Pancreas (tissue), 10 donors: ENCODE measurements around the gene STARD9. TPM values are rescaled to one million over a fixed set of nuclear protein-coding genes. Genes with fewer than 3 reads are reported as not detected.

Experiments used
- ATAC-seq, 4 donors: fragments of 200-7000 bp; cut with Tn5 transposase; one replicate each; pipeline versions ENCODE4 v1.8.0 to v1.9.1; 2020; ENCODE audit warnings: mild to moderate bottlenecking in 4 of 4, moderate library complexity in 4 of 4
- DNase-seq, 6 donors: peaks; one replicate each; pipeline ENCODE4 v3.0.0-alpha.2; 2020
- FAIRE-seq: peaks from 2 replicates; lab custom pipeline; 2012; peaks lifted over from hg19 to GRCh38; lab: Jason Lieb, UNC
- H3K27ac ChIP-seq, 4 donors: fragments of 200-600 bp; sonication (generic); 1 replicate in 3 of 4; 2 replicates in 1 of 4; pipeline versions ENCODE4 v1.5.0 to v1.8.0; 2020
- H3K27me3 ChIP-seq, 4 donors: fragments of 200-600 bp; one replicate each; pipeline ENCODE4 v1.8.0; 2021
- H3K36me3 ChIP-seq, 3 donors: fragments of 200-600 bp; sonication (generic) in 1 of 3; one replicate each; pipeline versions ENCODE4 v1.5.0 to v1.8.0; 2020 to 2021
- H3K4me1 ChIP-seq, 3 donors: fragments of 200-600 bp; one replicate each; pipeline ENCODE4 v1.8.0; 2021
- H3K4me3 ChIP-seq, 4 donors: fragments of 200-600 bp; sonication (generic) in 2 of 4; one replicate each; pipeline versions ENCODE4 v1.5.0 to v1.8.0; 2020 to 2021
- H3K9me3 ChIP-seq, 4 donors: fragments of 200-600 bp; one replicate each; pipeline ENCODE4 v1.8.0; 2021
- WGBS, 2 donors: extraction: QIAGEN DNeasy Blood & Tissue Kit; methylation state at CpG; one replicate each; pipeline ENCODE4 v1.1.7; 2013; 5-methylcytosine and 5-hydroxymethylcytosine counted together
- intact Hi-C, 3 donors: fragments of 100-400 bp; cut with DNase I; formaldehyde crosslinking; loops; one replicate each; pipeline versions ENCODE4 v1.11.1 to v1.14.2; 2022
- polyA plus RNA-seq, 2 donors: library from polyadenylated mRNA; stranded (reverse); fragments of 200-250 nt; gene quantifications; one replicate each; pipeline ENCODE4 v1.2.3, GENCODE V29; 2013
- total RNA-seq, 6 donors: library from RNA; stranded (reverse); fragmentation: NEBNext Ultra II Directional in 4 of 6; extraction: Animal tissue kit (Norgen Biotek cat#: 25700) in 4 of 6; gene quantifications; one replicate each; pipeline versions ENCODE4 v1.2.1 to v1.2.4, GENCODE V29; 2021 to 2023
- TF ChIP-seq, protein P1 (sequence below), 4 donors: fragments of 200-600 bp; sonication (generic) in 3 of 4; IDR thresholded peaks; one replicate each; pipeline versions ENCODE4 v1.5.0 to v1.8.0; 2021; ENCODE audit warnings: antibody characterized with exemption in 4 of 4
- donor health status: healthy with polysubstance abuse.
- donor health status: DM: no; HTN: no; CAD: no; lungs with moderate emphysema.
- donor health status: DM: no; HTN: no; CAD: no.
- donor health status: control.
- donor health status: control.
- donor health status: Bipolar disorder and iron deficiency.
- donor health status: DM: yes; HTN: yes; CAD: no.
- donor health status: DM: no; HTN: no; CAD: no.
- donor health status: DM: no; HTN: no; CAD: no.
- donor health status: DM: yes; HTN: yes; CAD: no.

STARD9 gene
- total and polyA plus RNA-seq, 8 donors: 0.44 to 3.0 (median 1.3) TPM

DNA sequence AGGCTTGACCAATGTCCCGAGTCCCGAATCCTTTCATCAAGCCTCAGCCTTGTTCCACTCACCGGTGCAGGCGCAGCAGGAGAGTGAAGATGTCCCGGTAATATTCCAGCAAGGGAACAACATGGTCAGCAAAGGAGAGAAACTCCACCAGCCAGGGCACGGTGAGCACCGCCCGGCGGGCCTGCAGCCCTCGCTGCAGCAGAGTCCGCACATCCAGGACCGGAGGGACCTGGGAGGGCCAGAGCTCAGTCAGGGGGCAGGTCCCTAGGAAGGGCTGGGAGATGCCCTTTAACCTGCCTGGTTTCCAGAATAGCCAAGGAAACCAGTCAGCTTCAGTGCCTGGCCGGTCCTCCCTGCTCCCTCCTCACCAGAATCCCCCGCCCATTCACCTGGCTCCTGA is 155.1 kb downstream of the STARD9 start:
- Histone ChIP-seq H3K27me3 (no peaks in the 10 kb centered on the region), H3K4me1 (no peaks in the 10 kb centered on the region), H3K27ac (no peak overlapping the region), H3K4me3 (no peak overlapping the region), H3K9me3 (no peaks in the 10 kb centered on the region), H3K36me3 (peaks cover 5 to 60% (median 5%) of the 10 kb centered on the region in 3 donors)
- no peak for ATAC-seq
- intact Hi-C loops: no loop called here
- no peak for DNase-seq
- TF ChIP-seq, protein P1, sequence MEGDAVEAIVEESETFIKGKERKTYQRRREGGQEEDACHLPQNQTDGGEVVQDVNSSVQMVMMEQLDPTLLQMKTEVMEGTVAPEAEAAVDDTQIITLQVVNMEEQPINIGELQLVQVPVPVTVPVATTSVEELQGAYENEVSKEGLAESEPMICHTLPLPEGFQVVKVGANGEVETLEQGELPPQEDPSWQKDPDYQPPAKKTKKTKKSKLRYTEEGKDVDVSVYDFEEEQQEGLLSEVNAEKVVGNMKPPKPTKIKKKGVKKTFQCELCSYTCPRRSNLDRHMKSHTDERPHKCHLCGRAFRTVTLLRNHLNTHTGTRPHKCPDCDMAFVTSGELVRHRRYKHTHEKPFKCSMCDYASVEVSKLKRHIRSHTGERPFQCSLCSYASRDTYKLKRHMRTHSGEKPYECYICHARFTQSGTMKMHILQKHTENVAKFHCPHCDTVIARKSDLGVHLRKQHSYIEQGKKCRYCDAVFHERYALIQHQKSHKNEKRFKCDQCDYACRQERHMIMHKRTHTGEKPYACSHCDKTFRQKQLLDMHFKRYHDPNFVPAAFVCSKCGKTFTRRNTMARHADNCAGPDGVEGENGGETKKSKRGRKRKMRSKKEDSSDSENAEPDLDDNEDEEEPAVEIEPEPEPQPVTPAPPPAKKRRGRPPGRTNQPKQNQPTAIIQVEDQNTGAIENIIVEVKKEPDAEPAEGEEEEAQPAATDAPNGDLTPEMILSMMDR (IDR thresholded peaks at IDR 0.05): no peak
- FAIRE-seq: no peak
- 95 to 99% methylated on average over 14 of the region's 14 CpGs for WGBS, 2 donors

- TF ChIP-seq, protein P1 (IDR thresholded peaks at IDR 0.05): no peak
- ATAC-seq (no peak), DNase-seq (no peak), FAIRE-seq (no peak)
- Histone ChIP-seq H3K27me3 (no peaks in the 10 kb centered on the region), H3K4me3 (no peak overlapping the region), H3K4me1 (peaks cover 0 to 4% (median 4%) of the 10 kb centered on the region in 3 donors), H3K36me3 (peaks cover 5 to 52% (median 5%) of the 10 kb centered on the region in 3 donors), H3K9me3 (no peaks in the 10 kb centered on the region), H3K27ac (no peak overlapping the region)
- intact Hi-C loops: no loop called here
- 92 to 94% methylated on average over 6 of the region's 6 CpGs for WGBS, 2 donors
Measured at GRCh38 chr15:42731461-42731860, 156.1 kb downstream of the STARD9 start.

DNA sequence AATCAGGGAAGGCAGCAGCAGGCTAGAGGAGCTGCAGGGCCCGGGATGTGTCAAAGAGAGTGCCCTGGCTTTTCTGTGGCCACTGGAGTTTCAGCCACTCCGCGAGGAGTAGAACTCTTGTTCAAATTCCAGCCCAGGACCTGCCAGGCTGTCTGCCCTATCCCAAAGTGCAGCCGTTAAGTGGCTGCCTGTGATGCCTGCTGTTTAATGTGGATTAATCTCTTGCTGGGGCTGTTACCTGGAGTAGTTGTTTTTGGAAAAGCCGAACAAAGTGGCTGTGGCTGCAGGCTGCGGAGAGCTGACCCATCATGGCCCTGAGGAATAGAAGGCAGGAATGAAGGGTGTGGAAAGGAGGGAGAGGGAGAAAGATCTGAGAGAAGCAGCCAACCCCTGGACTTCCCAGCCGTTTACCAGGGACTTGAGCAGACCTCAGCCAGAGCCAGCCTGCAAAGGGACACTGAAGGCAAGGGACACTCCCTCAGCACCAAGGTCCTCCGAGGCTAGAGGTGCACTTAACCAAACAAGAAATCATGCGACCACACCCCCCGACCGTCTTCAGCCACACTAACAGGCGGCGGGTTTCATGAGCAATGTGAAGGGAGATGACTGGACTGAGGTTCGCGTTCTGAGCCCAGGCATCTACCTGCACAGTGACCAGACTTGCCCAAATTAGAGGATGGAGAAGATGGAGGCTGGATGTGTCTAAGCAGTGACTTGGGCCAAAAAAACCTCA is 156.9 kb downstream of the STARD9 start:
- 90 to 93% methylated on average over 15 of the region's 15 CpGs for WGBS, 2 donors
- no peak for DNase-seq
- FAIRE-seq: no peak

DNA sequence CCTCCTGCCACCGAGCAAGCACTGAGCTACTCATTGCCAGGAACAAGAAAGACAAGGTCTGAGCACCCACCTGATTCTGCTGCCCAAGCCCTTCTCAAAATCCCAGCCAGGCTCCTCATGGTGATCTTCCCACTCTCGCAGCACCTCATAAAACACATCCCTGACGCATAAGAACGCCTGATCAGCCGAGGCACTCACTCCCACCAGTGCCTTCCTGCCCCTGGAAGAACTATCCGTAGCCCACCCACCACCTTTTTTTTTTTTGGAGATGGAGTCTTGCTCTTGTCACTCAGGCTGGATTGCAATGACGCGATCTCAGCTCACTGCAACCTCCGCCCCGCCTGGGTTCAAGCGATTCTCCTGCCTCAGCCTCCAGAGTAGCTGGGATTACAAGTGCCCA is 157.6 kb downstream of the STARD9 start:
- H3K9me3 ChIP-seq: no peaks in the 10 kb centered on the region
- 93 to 95% methylated on average over 11 of the region's 11 CpGs for WGBS, 2 donors
- no peak for ATAC-seq
- H3K4me1 ChIP-seq: peaks cover 4 to 9% (median 7%) of the 10 kb centered on the region in 3 donors
- no peak for DNase-seq
- peaks cover 5 to 45% (median 5%) of the 10 kb centered on the region in 3 donors for H3K36me3 ChIP-seq
- H3K27ac ChIP-seq: no peak overlapping the region
- no peak for FAIRE-seq
- intact Hi-C loops: no loop called here
- no peak overlapping the region for H3K4me3 ChIP-seq
- H3K27me3 ChIP-seq: no peaks in the 10 kb centered on the region
- TF ChIP-seq, protein P1 (IDR thresholded peaks at IDR 0.05): no peak

More for the DNA sequence above, 156.9 kb downstream of the STARD9 start:
- Histone ChIP-seq H3K36me3 (peaks cover 5 to 52% (median 5%) of the 10 kb centered on the region in 3 donors), H3K4me1 (peaks cover 1 to 4% (median 4%) of the 10 kb centered on the region in 3 donors), H3K27ac (no peak overlapping the region), H3K9me3 (no peaks in the 10 kb centered on the region), H3K4me3 (no peak overlapping the region), H3K27me3 (no peaks in the 10 kb centered on the region)
- no peak for ATAC-seq
- intact Hi-C loops: no loop called here
- TF ChIP-seq, protein P1 (IDR thresholded peaks at IDR 0.05): no peak
